ENCODE measurements around the gene MCTP2. TPM values are rescaled to one million over a fixed set of nuclear protein-coding genes. Genes with fewer than 3 reads are reported as not detected.

MCTP2 gene
- total RNA-seq, 1 experiment from 2014 or later = 1.3 TPM

- no peak for DNase-seq
- no peak overlapping the region for H3K56ac ChIP-seq (ENCODE audit: insufficient read length, low read depth, low read length)
- no peaks in the 10 kb centered on the region for H3K23me2 ChIP-seq (ENCODE audit: insufficient read length, low read depth, low read length, poor library complexity, severe bottlenecking)
- H3K79me2 ChIP-seq (ENCODE audit: insufficient read depth, low read length) = no peaks in the 10 kb centered on the region
- Mint-ChIP-seq H3K36me3 (ENCODE audit: insufficient read depth in 1 of 3, low read depth in 3 of 3) (no peaks in the 10 kb centered on the region), H3K9me3 (no peaks in the 10 kb centered on the region), H3K27ac (no peak overlapping the region), H3K4me1 (peaks cover 0 to 6% of the 10 kb centered on the region in 2 experiments; a peak in 3 of 4 replicates), H3K4me3 (no peak overlapping the region), H3K27me3 (ENCODE audit: low read depth) (no peaks in the 10 kb centered on the region)
- no peak overlapping the region for H3K23ac ChIP-seq (ENCODE audit: insufficient read length, low read depth, low read length)
- TF ChIP-seq, protein P1, sequence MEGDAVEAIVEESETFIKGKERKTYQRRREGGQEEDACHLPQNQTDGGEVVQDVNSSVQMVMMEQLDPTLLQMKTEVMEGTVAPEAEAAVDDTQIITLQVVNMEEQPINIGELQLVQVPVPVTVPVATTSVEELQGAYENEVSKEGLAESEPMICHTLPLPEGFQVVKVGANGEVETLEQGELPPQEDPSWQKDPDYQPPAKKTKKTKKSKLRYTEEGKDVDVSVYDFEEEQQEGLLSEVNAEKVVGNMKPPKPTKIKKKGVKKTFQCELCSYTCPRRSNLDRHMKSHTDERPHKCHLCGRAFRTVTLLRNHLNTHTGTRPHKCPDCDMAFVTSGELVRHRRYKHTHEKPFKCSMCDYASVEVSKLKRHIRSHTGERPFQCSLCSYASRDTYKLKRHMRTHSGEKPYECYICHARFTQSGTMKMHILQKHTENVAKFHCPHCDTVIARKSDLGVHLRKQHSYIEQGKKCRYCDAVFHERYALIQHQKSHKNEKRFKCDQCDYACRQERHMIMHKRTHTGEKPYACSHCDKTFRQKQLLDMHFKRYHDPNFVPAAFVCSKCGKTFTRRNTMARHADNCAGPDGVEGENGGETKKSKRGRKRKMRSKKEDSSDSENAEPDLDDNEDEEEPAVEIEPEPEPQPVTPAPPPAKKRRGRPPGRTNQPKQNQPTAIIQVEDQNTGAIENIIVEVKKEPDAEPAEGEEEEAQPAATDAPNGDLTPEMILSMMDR (conservative IDR thresholded peaks at IDR 0.05) = no peak
- no peak overlapping the region for H3K18ac ChIP-seq (ENCODE audit: insufficient read length, low read depth, low read length)
- H2BK12ac ChIP-seq (ENCODE audit: insufficient read length, low read depth, low read length) = no peak overlapping the region
- H3K9ac ChIP-seq (ENCODE audit: extremely low read depth, insufficient read length, low read length) = no peak overlapping the region
- no peak overlapping the region for H4K91ac ChIP-seq (ENCODE audit: insufficient read length, low read depth, low read length)
- H3K79me1 ChIP-seq (ENCODE audit: insufficient read depth, low read depth, low read length, poor library complexity, severe bottlenecking) = no peaks in the 10 kb centered on the region
- H2BK120ac ChIP-seq (ENCODE audit: low read depth, low read length, poor library complexity, severe bottlenecking) = no peak overlapping the region
- WGBS (ENCODE audit: extremely low coverage, insufficient read length, low lambda C conversion rate) = no CpG with 5 or more reads among the region's 2 CpGs
- no peak overlapping the region for H2AFZ ChIP-seq (ENCODE audit: low read length)
- no peak overlapping the region for H2BK5ac ChIP-seq (ENCODE audit: insufficient read length, low read length)
- no peaks in the 10 kb centered on the region for H3K27me3 ChIP-seq (ENCODE audit: insufficient read depth, low read length)
- no peak overlapping the region for H3K27ac ChIP-seq (ENCODE audit: insufficient read length, low read depth, low read length)
- H3K4me1 ChIP-seq (ENCODE audit: insufficient read depth, low read length) = no peaks in the 10 kb centered on the region; the same call in 1 of the 2 replicates
- no peak overlapping the region for H4K8ac ChIP-seq (replicated peaks; ENCODE audit: insufficient read length, low read depth, low read length)
- no peak overlapping the region for H2BK15ac ChIP-seq (ENCODE audit: low read depth, low read length)
- H3T11ph ChIP-seq (ENCODE audit: low read length) = no peak overlapping the region
- H3K14ac ChIP-seq (ENCODE audit: insufficient read depth, low read length) = no peak overlapping the region
- H3K9me3 ChIP-seq (ENCODE audit: control insufficient read depth, low read depth, low read length) = no peaks in the 10 kb centered on the region
- H3K4me2 ChIP-seq (ENCODE audit: insufficient read depth, insufficient read length, low read length) = no peak overlapping the region
- H4K5ac ChIP-seq (ENCODE audit: insufficient read length, low read depth, low read length) = no peak overlapping the region
- no peaks in the 10 kb centered on the region for H4K20me1 ChIP-seq (ENCODE audit: control insufficient read depth, insufficient read depth, insufficient read length)
- no peak overlapping the region for H3K4ac ChIP-seq (ENCODE audit: low read depth, low read length)
- H2BK20ac ChIP-seq (ENCODE audit: low read depth, low read length, poor library complexity, severe bottlenecking) = no peak overlapping the region
- H2AK5ac ChIP-seq (ENCODE audit: insufficient read length, low read length) = no peak overlapping the region
Observed at GRCh38 chr15:94414916-94415315, 183.6 kb downstream of the MCTP2 start.

All from H9 (cell line).